T-helper 17 cell (primary cell): ENCODE results near the gene PDE9A. TPM values are rescaled to one million over a fixed set of nuclear protein-coding genes. Genes with fewer than 3 reads are reported as not detected.
A peak's percentile ranks its signal among the peaks of the same experiment; 100 is the strongest.

Experiments used
- ATAC-seq: fragments of 150-1000 bp; cut with Tn5 transposase; 2 replicates; pipeline ENCODE4 v1.10.0; 2021; ENCODE audit warnings: mild to moderate bottlenecking, moderate library complexity
- DNase-seq, 3 donors: peaks; one replicate each; pipeline versions ENCODE4 v3.0.0 to v3.0.0-alpha.2; 2020 to 2021
- H3K9me3 ChIP-seq: one replicate; pipeline ENCODE4 v1.7.0; 2013; ENCODE audit warnings: low read length, mild to moderate bottlenecking; ENCODE audit not compliant: control insufficient read depth, poor library complexity, severe bottlenecking
- H3K27ac Mint-ChIP-seq: one replicate; pipeline ENCODE4 v1.8.0; 2022; ENCODE audit warnings: mild to moderate bottlenecking, moderate library complexity, mixed read lengths
- H3K27me3 Mint-ChIP-seq: one replicate; pipeline ENCODE4 v1.8.0; 2022; ENCODE audit warnings: mixed read lengths
- H3K36me3 Mint-ChIP-seq: one replicate; pipeline ENCODE4 v1.8.0; 2022; ENCODE audit warnings: low read depth, mixed read lengths
- H3K4me1 Mint-ChIP-seq: one replicate; pipeline ENCODE4 v1.8.0; 2022; ENCODE audit warnings: mild to moderate bottlenecking, mixed read lengths
- H3K4me3 Mint-ChIP-seq: one replicate; pipeline ENCODE4 v1.8.0; 2022; ENCODE audit warnings: mild to moderate bottlenecking, moderate library complexity, mixed read lengths
- total RNA-seq, 4 donors: library from RNA in 2 of 4; stranded (reverse) in 2 of 4; gene quantifications; one replicate each; pipeline ENCODE4 v1.2.3 and lab custom pipeline; 2022 to 2026

Gene PDE9A
- total RNA-seq, 2 donors from 2014 or later = 4.9 to 6.6 TPM

DNA sequence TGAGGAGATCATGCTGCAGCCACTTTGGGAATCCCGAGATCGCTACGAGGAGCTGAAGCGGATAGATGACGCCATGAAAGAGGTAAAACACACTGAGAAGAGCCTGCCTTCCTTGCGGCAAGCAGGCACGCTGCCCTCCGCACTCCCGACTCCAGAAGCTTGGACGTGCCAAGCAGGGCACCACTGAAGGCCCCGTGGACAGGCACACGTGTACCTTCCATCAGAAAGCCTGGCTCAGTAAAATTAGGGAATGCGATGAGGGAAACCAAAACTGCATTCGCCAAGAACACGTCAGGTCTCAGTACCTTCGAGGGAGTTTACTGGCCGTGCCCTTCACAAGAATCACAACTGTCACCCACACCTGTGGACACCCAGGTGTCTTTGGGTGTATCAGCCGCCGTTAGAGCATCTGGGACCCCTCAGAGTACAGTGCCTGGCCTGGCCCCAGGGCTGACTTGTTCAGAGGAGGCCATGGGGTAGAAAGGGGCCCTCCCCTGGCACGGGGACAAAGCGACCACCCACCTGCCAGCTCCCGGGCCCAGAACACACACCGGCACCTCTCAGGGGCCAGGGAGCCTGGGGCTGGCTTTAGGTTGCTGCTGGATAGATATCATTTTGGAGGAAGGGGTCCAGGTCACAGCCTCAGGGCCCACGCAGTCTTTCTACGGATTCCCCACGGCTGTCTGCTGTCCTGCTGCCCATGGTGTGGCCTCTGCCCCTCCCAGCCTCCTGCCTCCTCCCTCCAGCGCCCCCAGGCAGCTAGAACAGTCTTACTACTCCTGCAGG, 117.5 kb downstream of the PDE9A start:
- Mint-ChIP-seq H3K4me3 (no peak overlapping the region), H3K27ac (no peak overlapping the region), H3K4me1 (peaks cover 4% of the 10 kb centered on the region), H3K27me3 (no peaks in the 10 kb centered on the region), H3K36me3 (no peaks in the 10 kb centered on the region)
- DNase-seq = no peak
- H3K9me3 ChIP-seq = no peaks in the 10 kb centered on the region
- ATAC-seq = no peak

GRCh38 chr21:42771503-42771805, 118.0 kb downstream of the PDE9A start:
- Mint-ChIP-seq H3K4me1 (peaks cover 7% of the 10 kb centered on the region), H3K27me3 (no peaks in the 10 kb centered on the region), H3K4me3 (no peak overlapping the region), H3K36me3 (peaks cover under 1% of the 10 kb centered on the region), H3K27ac (no peak overlapping the region)
- ATAC-seq (no peak), DNase-seq (no peak)
- no peaks in the 10 kb centered on the region for H3K9me3 ChIP-seq

GRCh38 chr21:42775123-42775522, 121.7 kb downstream of the PDE9A start:
- Mint-ChIP-seq H3K27me3 (no peaks in the 10 kb centered on the region), H3K27ac (no peak overlapping the region), H3K36me3 (peaks cover 2% of the 10 kb centered on the region), H3K4me1 (peaks cover 11% of the 10 kb centered on the region), H3K4me3 (no peak overlapping the region)
- no peak for ATAC-seq
- DNase-seq = no peak
- no peaks in the 10 kb centered on the region for H3K9me3 ChIP-seq

- no peak overlapping the region for H3K4me3 Mint-ChIP-seq
- H3K27me3 Mint-ChIP-seq = no peaks in the 10 kb centered on the region
- H3K36me3 Mint-ChIP-seq = peaks cover 2% of the 10 kb centered on the region
- no peak overlapping the region for H3K27ac Mint-ChIP-seq
- ATAC-seq (no peak), DNase-seq (no peak)
- peaks cover 13% of the 10 kb centered on the region for H3K4me1 Mint-ChIP-seq
- no peaks in the 10 kb centered on the region for H3K9me3 ChIP-seq
Measured at GRCh38 chr21:42775891-42776290, 122.5 kb downstream of the PDE9A start.

DNA sequence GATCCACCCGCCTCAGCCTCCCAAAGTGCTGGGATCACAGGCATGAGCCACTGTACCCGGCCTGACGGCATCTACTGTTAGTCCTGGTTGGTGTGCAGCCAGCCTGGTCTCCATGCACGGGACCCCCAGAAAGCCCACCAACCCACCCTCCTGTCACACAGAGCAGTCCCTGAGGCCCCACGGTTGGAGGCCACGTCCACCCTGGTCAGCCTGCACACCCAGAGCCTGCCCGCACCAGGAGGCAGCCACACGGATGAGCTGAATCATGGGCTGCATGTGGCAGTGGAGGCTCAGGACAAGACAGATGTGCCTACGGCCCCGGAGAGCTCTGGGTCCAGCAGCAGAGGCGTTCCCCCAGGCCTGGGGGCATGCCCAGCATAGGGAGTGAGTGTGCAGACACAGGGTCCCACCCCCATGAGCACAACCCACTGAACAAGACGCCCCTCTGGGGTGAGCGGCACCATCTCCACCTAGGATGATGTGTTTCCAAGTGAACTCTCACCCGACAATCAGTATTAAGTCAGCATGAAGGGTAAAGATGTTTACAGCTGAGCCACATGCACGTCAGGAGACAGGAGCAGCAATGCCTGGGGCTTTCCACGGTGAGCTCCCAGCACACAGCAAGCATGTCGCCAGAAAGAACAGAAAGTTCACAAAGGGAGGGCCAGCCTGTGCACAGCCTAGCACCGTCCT, 123.8 kb downstream of the PDE9A start:
- ATAC-seq (no peak), DNase-seq (no peak)
- Mint-ChIP-seq H3K4me3 (no peak overlapping the region), H3K36me3 (peaks cover 2% of the 10 kb centered on the region), H3K4me1 (peaks cover 19% of the 10 kb centered on the region), H3K27ac (no peak overlapping the region), H3K27me3 (no peaks in the 10 kb centered on the region)
- no peaks in the 10 kb centered on the region for H3K9me3 ChIP-seq

DNA sequence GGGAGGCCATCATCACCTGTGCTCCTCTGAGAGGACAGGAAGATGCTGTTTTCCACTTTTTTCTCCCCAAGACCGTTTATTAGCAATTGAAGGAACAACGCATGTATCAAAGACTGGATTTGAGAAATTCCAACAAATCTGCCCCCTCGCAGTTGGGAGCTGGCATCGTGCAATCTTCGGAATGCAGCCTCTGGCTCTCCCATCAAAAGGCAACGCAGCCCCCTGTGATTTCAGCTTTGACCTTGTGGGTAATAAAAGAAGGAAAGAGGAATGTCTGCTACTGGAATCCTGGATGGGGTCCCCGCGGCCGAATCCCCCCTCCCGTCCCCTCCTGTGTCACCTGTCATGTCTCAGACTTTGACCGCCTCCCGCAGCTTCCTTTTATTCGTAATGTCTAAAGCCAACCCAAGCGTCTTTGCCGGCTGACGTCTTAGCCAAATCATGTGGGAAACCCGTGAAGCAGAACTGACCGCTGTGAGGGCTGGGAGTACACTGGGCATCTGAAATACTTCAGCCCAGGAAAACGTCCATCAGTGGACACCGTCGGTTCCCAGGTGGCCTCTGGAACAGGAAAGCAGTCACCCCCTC, 124.4 kb downstream of the PDE9A start:
- Mint-ChIP-seq H3K27me3 (no peaks in the 10 kb centered on the region), H3K27ac (no peak overlapping the region), H3K4me3 (no peak overlapping the region), H3K4me1 (peaks cover 25% of the 10 kb centered on the region), H3K36me3 (peaks cover 2% of the 10 kb centered on the region)
- no peak for DNase-seq
- H3K9me3 ChIP-seq = no peaks in the 10 kb centered on the region
- peak; percentile 56 for ATAC-seq

- Mint-ChIP-seq H3K27ac (peak overlapping the region; percentile 11), H3K36me3 (peaks cover 2% of the 10 kb centered on the region), H3K4me1 (peaks cover 34% of the 10 kb centered on the region), H3K4me3 (no peak overlapping the region), H3K27me3 (no peaks in the 10 kb centered on the region)
- no peak for DNase-seq
- no peaks in the 10 kb centered on the region for H3K9me3 ChIP-seq
- no peak for ATAC-seq
Measured at GRCh38 chr21:42779431-42779861, 126.0 kb downstream of the PDE9A start.

DNA sequence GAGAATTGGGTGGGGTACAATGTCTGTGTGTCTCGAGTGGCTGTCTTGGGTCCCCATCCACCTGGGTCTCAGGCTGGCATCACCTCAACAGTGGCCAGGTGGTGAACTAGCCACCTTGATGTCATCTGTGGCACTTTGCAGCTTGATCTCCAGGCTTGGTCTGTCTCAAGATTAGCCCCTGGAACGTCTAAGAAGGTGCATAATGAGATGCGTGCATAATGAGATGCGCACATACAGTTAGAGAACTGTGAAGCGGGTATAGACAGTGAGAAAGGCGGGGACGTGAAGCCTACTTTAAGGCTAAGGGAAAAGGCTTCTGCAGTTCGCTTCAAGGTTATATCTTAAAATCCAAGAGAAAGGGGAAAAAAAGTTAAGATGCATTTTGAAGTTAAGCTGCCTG, 127.2 kb downstream of the PDE9A start:
- Mint-ChIP-seq H3K36me3 (peaks cover 2% of the 10 kb centered on the region), H3K4me3 (no peak overlapping the region), H3K4me1 (peaks cover 40% of the 10 kb centered on the region), H3K27me3 (no peaks in the 10 kb centered on the region), H3K27ac (peak overlapping the region; percentile 99)
- ATAC-seq (no peak), DNase-seq (no peak)
- H3K9me3 ChIP-seq = no peaks in the 10 kb centered on the region

DNA sequence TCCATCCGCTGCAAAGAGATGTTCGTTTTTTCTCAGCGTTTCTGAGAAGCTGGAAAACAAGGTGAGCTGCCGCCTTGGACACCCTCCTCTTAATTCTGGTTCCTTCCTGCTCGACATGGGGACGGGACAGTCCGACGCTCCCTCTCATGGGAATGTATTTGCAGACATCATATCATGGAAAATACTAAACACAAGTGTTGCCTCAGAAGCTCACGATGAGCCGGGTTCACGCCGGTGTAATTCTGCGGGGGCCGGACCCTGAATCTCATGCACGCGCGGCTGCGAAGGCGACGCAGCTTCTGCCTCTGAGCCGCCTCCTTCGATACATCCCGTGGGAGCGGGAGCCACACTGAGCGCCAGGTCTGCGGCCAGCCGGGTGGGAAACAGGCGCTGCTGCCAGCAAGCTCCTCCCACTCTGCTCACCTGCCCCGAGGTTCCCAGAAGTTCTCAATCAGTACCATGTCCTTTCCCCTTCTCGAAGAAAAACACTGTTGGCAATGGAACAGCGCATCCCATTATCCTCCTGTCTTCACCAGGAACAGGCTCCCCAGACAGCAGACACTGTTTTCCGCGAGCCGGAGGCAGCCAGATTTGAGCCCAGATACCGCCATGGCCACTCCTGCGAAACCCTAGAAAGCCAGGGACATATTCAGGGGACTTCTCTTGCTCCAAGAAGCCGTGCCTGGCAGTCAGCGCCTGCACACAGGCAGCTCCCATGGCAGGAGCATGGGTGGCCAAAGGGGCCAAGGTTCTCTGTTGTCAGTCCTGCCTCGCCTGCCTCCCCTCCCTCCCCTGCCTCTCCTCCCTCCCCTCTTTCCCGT, 127.9 kb downstream of the PDE9A start:
- H3K4me3 Mint-ChIP-seq = peak overlapping the region; percentile 62
- peaks cover 2% of the 10 kb centered on the region for H3K36me3 Mint-ChIP-seq
- no peaks in the 10 kb centered on the region for H3K9me3 ChIP-seq
- no peak for ATAC-seq
- peaks cover 38% of the 10 kb centered on the region for H3K4me1 Mint-ChIP-seq
- no peaks in the 10 kb centered on the region for H3K27me3 Mint-ChIP-seq
- DNase-seq = no peak
- H3K27ac Mint-ChIP-seq = peak overlapping the region; percentile 99

- ATAC-seq (no peak), DNase-seq (no peak)
- no peaks in the 10 kb centered on the region for H3K9me3 ChIP-seq
- peak overlapping the region; percentile 99 for H3K27ac Mint-ChIP-seq
- H3K4me3 Mint-ChIP-seq = peak overlapping the region; percentile 66
- H3K4me1 Mint-ChIP-seq = peaks cover 35% of the 10 kb centered on the region
- no peaks in the 10 kb centered on the region for H3K36me3 Mint-ChIP-seq
- no peaks in the 10 kb centered on the region for H3K27me3 Mint-ChIP-seq
Measured at GRCh38 chr21:42781971-42782722, 128.7 kb downstream of the PDE9A start.

DNA sequence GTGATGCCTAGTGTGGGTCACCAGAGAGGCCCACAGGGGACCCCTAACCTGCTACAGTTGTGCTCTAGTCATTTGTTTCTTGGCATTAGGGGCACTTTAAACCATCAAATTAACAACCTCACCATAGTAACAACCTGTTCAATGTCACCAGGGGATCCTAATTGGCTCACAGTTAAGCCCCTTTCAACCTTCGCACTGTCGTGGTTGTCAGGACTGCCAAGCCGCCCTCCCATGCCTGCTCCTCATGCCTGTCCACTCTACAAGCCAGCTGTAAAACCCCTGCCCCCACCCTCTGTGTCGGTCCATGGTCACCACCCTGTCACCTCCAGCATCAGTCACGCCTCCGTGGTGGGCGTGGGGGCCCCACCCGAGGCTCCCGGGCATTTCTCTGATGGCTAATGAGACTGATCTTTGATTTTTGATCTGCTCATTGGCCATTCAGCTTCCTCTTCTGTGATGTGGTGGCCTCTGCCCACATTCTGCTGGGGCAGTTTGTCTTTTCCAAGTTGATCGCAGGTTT, 129.4 kb downstream of the PDE9A start:
- no peak for DNase-seq
- ATAC-seq = no peak
- Mint-ChIP-seq H3K4me1 (peaks cover 35% of the 10 kb centered on the region), H3K27ac (peak overlapping the region; percentile 99), H3K36me3 (no peaks in the 10 kb centered on the region), H3K27me3 (no peaks in the 10 kb centered on the region), H3K4me3 (peak overlapping the region; percentile 58)
- no peaks in the 10 kb centered on the region for H3K9me3 ChIP-seq

DNA sequence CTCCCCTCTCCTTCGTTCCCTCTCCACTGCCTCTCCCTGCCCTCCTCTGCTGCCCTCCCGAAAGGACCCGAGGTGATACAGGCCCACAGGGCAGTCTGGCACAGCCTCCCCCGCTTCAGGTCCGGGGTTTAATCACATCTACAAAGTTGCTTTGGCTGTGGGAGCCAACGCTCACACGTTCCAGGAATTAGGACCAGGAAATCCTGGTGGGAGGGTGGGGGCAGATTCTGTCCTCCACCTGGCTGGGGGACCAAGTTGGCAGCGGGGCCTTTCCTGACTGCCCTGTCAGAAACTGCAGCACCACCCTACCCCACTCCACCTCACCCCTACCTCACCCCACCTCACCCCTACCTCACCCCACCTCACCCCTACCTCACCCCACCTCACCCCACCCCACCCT, 130.9 kb downstream of the PDE9A start:
- Mint-ChIP-seq H3K4me1 (peaks cover 35% of the 10 kb centered on the region), H3K27ac (peak overlapping the region; percentile 99), H3K4me3 (peak overlapping the region; percentile 84), H3K36me3 (no peaks in the 10 kb centered on the region), H3K27me3 (no peaks in the 10 kb centered on the region)
- ATAC-seq = peak; percentile 34
- no peaks in the 10 kb centered on the region for H3K9me3 ChIP-seq
- no peak for DNase-seq
